SK-MEL-5 (cell line): ENCODE measurements around the gene STYK1. TPM values are rescaled to one million over a fixed set of nuclear protein-coding genes. Genes with fewer than 3 reads are reported as not detected.

Source experiments
- DNase-seq: peaks from one replicate; pipeline ENCODE4 v3.0.0-alpha.2; 2016; ENCODE audit warnings: low read depth, low spot score
- in situ Hi-C: cut with HindIII; loops from 2 replicates; pipeline ENCODE4 v1.10.0; 2016; ENCODE audit warnings: low sequenced_read_pairs, high pct_unique_total_duplicates, low pct_unique_long_range_greater_than_20kb
- polyA plus RNA-seq, 2 experiments: library from polyadenylated mRNA; depleted of rRNA; stranded (reverse); fragments of >200 nt; gene quantifications; 2 replicates each; pipeline ENCODE4 v1.2.3, GENCODE V29; 2015
- total RNA-seq: library from RNA; depleted of rRNA; stranded (reverse); fragments of >200 nt; shearing (Covaris generic); gene quantifications from 2 replicates; pipeline ENCODE4 v1.2.3, GENCODE V29; 2014; rRNA removed

STYK1 gene
- total RNA-seq = 0.05 TPM in 1 of 2 replicates, not detected in the other
- 0.06 TPM in 2 replicates for polyA plus RNA-seq (2015; cell fraction: cytosol; rRNA removed)
- polyA plus RNA-seq (2015; cell fraction: nucleus; rRNA removed) = not detected in 2 replicates

GRCh38 chr12:10673659-10674384 lies at the start of gene STYK1:
STYK1 (minus strand) TSS chr12:10674052; CDS start chr12:10634618, 39,434 bp downstream.
- in situ Hi-C loops = no loop called here
- DNase-seq = peak; percentile 49

- peak; percentile 88 for DNase-seq
- in situ Hi-C loops = no loop called here
Measured at GRCh38 chr12:10722905-10723746, 49.3 kb upstream of the STYK1 start, which contains the start of gene YBX3. YBX3 (minus strand) TSS chr12:10723323; CDS start chr12:10723111, 212 bp downstream.

- no peak for DNase-seq
- in situ Hi-C loops = no loop called here
Measured at GRCh38 chr12:10722502-10722904, 48.7 kb upstream of the STYK1 start.

- in situ Hi-C loops = no loop called here
- peak; percentile 96 for DNase-seq
Measured at GRCh38 chr12:10721651-10722501, 48.0 kb upstream of the STYK1 start.

GRCh38 chr12:10720974-10721650 lies 47.3 kb upstream of the STYK1 start:
- DNase-seq = no peak
- in situ Hi-C loops = no loop called here

GRCh38 chr12:10719482-10719881 lies 45.6 kb upstream of the STYK1 start:
- in situ Hi-C loops = no loop called here
- DNase-seq = no peak

GRCh38 chr12:10718279-10718821 lies 44.5 kb upstream of the STYK1 start:
- in situ Hi-C loops = no loop called here
- peak; percentile 40 for DNase-seq

- in situ Hi-C loops = no loop called here
- DNase-seq = no peak
Measured at GRCh38 chr12:10717410-10717809, 43.6 kb upstream of the STYK1 start.

GRCh38 chr12:10716704-10717315 lies 43.0 kb upstream of the STYK1 start:
- in situ Hi-C loops = no loop called here
- no peak for DNase-seq

GRCh38 chr12:10716277-10716676 lies 42.4 kb upstream of the STYK1 start:
- in situ Hi-C loops = no loop called here
- no peak for DNase-seq

- no peak for DNase-seq
- in situ Hi-C loops = no loop called here
Measured at GRCh38 chr12:10715491-10715890, 41.6 kb upstream of the STYK1 start.

- no peak for DNase-seq
- in situ Hi-C loops = no loop called here
Measured at GRCh38 chr12:10709808-10710207, 36.0 kb upstream of the STYK1 start.

- no peak for DNase-seq
- in situ Hi-C loops = no loop called here
Measured at GRCh38 chr12:10708862-10709261, 35.0 kb upstream of the STYK1 start.

- no peak for DNase-seq
Measured at GRCh38 chr12:10705655-10706054, 31.8 kb upstream of the STYK1 start.

GRCh38 chr12:10701843-10702242 lies 28.0 kb upstream of the STYK1 start:
- in situ Hi-C loops = no loop called here
- DNase-seq = no peak

More at GRCh38 chr12:10705655-10706054, 31.8 kb upstream of the STYK1 start:
- in situ Hi-C loops = no loop called here

- in situ Hi-C loops = no loop called here
- no peak for DNase-seq
Measured at GRCh38 chr12:10701131-10701681, 27.4 kb upstream of the STYK1 start.
